Measurements from ENCODE around the gene CTSG.

The CTSG gene, protein sequence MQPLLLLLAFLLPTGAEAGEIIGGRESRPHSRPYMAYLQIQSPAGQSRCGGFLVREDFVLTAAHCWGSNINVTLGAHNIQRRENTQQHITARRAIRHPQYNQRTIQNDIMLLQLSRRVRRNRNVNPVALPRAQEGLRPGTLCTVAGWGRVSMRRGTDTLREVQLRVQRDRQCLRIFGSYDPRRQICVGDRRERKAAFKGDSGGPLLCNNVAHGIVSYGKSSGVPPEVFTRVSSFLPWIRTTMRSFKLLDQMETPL

GRCh38 chr14:24576182-24576581 lies at the start of gene CTSG:
TSS of gene CTSG (minus strand) at chr14:24576250. CDS start at chr14:24576223, 27 bp downstream.
- DNase-seq (ENCODE audit: insufficient read length, low spot score) = no peak
- no peak for FAIRE-seq
- no peak for TF ChIP-seq CTCF (IDR thresholded peaks at IDR 0.05; ENCODE audit: insufficient read depth, missing control alignments)

- FAIRE-seq (no peak), DNase-seq (ENCODE audit: insufficient read length, low spot score) (no peak)
- no peak for TF ChIP-seq CTCF (IDR thresholded peaks at IDR 0.05; ENCODE audit: insufficient read depth, missing control alignments)
Observed at GRCh38 chr14:24613747-24614146, 37.7 kb upstream of the CTSG start.

GRCh38 chr14:24613241-24613640 lies 37.2 kb upstream of the CTSG start:
- FAIRE-seq (no peak), DNase-seq (ENCODE audit: insufficient read length, low spot score) (no peak)
- no peak for TF ChIP-seq CTCF (IDR thresholded peaks at IDR 0.05; ENCODE audit: insufficient read depth, missing control alignments)

DNA sequence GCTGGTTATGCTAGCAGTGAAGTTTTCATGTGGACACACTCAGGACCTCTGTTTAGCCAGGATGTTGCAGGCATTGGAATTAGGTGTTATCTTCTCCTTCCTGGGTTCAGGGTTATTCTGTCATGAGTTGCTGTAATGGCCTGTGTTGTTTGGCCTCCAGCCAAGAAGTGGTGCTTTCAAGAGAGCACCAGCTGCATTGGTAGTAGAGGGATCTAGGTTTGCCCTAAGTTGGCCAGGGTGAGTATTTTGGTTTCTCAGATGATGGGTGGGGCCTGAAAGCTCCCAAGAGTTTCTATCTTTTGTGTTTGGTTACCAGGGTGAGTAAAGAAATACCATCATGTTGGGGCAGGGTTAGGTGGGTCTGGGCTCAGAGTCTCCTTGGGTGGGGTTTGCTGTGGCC lies 36.1 kb upstream of the CTSG start:
- DNase-seq (ENCODE audit: insufficient read length, low spot score) = no peak
- no peak for FAIRE-seq
- TF ChIP-seq CTCF (IDR thresholded peaks at IDR 0.05; ENCODE audit: insufficient read depth, missing control alignments) = no peak

- no peak for TF ChIP-seq CTCF (IDR thresholded peaks at IDR 0.05; ENCODE audit: insufficient read depth, missing control alignments)
- FAIRE-seq (no peak), DNase-seq (ENCODE audit: insufficient read length, low spot score) (no peak)
Observed at GRCh38 chr14:24609655-24610344, 33.8 kb upstream of the CTSG start, which contains the start of gene GZMH. TSS of gene GZMH (minus strand) at chr14:24609685. CDS start at chr14:24609613, 72 bp downstream.

DNA sequence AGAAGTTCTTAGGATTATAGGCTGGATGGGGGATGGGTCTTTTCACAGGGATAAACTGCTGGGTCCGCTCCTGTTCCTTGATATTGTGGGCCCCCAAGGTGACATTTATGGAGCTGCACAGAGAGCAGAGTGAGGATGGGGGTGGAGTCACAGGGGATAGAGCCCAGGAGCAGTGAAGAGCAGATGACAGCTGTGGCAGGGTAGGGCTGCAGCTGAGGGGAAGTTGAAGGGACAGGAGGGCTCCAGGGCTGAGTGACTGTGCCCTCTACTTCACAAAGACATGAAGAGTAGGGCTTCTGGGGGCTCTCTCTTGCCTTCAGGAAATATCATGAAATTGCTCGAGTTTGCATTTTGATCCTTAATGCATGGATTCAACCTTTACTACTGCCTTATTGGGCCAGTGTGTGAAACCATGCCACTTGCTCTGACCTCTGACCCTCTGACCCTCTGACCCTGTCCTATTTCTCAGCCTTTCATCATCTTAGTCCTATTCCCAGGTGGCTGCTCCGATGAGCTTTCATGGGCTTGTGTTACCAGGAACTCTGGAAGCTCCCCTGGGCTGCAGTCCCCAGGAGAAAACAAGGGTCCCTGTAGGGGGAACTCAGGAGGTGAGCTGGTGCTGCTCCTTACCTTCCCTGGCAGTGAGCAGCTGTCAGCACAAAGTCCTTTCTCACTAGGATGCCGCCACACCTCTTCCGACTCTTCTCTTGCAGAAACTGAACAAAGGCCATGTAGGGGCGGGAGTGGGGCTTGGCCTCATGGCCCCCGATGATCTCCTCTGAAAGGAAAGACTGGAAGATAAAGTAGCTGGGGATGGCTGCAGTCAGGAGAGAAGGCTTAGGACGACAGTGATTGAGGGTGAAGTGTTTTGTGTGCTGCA lies 31.8 kb upstream of the CTSG start:
- DNase-seq (ENCODE audit: insufficient read length, low spot score) (no peak), FAIRE-seq (no peak)
- TF ChIP-seq CTCF (IDR thresholded peaks at IDR 0.05; ENCODE audit: insufficient read depth, missing control alignments) = no peak

All from D721Med (cell line).